DND-41 (cell line): Measurements from ENCODE around the gene HECW1.

Experiments
- EZH2 ChIP-seq: IDR thresholded peaks from 3 replicates; pipeline ENCODE4 v1.6.1; 2012; ENCODE audit warnings: borderline replicate concordance, low read depth, mild to moderate bottlenecking, moderate library complexity, low read length, inconsistent platforms; ENCODE audit not compliant: severe bottlenecking
- TF ChIP-seq, protein P1 (sequence below): IDR thresholded peaks from 2 replicates; pipeline ENCODE4 v1.5.1; 2012; ENCODE audit warnings: borderline replicate concordance, low read length, moderate library complexity, mild to moderate bottlenecking; ENCODE audit not compliant: poor library complexity, severe bottlenecking; ENCODE audit errors: extremely low read depth

DNA sequence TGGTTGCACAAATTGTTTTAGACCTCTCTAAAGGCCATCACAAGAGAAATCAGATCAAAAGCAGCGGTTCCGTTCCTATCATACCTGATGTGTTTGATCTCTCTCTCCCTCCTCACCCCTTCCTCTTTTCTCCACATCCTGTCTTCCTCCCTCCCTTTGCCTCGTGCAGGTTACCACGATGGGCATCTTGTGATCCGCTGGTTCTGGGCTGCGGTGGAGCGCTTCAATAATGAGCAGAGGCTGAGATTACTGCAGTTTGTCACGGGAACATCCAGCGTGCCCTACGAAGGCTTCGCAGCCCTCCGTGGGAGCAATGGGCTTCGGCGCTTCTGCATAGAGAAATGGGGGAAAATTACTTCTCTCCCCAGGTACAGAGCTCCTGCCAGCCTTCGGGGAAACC is 442.0 kb downstream of the HECW1 start:
- TF ChIP-seq, protein P1, sequence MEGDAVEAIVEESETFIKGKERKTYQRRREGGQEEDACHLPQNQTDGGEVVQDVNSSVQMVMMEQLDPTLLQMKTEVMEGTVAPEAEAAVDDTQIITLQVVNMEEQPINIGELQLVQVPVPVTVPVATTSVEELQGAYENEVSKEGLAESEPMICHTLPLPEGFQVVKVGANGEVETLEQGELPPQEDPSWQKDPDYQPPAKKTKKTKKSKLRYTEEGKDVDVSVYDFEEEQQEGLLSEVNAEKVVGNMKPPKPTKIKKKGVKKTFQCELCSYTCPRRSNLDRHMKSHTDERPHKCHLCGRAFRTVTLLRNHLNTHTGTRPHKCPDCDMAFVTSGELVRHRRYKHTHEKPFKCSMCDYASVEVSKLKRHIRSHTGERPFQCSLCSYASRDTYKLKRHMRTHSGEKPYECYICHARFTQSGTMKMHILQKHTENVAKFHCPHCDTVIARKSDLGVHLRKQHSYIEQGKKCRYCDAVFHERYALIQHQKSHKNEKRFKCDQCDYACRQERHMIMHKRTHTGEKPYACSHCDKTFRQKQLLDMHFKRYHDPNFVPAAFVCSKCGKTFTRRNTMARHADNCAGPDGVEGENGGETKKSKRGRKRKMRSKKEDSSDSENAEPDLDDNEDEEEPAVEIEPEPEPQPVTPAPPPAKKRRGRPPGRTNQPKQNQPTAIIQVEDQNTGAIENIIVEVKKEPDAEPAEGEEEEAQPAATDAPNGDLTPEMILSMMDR: no peak
- no peak for TF ChIP-seq EZH2
